ENCODE data around the gene GABRB3. TPM values are rescaled to one million over a fixed set of nuclear protein-coding genes. Genes with fewer than 3 reads are reported as not detected.

GABRB3 gene
- total RNA-seq, 3 donors from 2014 or later: 0.52 to 3.2 (median 3.1) TPM

GRCh38 chr15:26623071-26623470, 149.8 kb downstream of the GABRB3 start:
- no peak overlapping the region for H3K4me3 ChIP-seq
- intact Hi-C loops (cut with DNase I, micrococcal nuclease): no loop called here
- H3K36me3 ChIP-seq (ENCODE audit: low read depth): no peaks in the 10 kb centered on the region
- no peaks in the 10 kb centered on the region for H3K4me1 ChIP-seq (ENCODE audit: low read depth)
- no peak for TF ChIP-seq CTCF (IDR thresholded peaks at IDR 0.05)
- DNase-seq (no peak), ATAC-seq (no peak)
- peaks cover 61% of the 10 kb centered on the region for H3K9me3 ChIP-seq

- intact Hi-C loops (cut with DNase I, micrococcal nuclease): no loop called here
- ATAC-seq (no peak), DNase-seq (no peak)
- Histone ChIP-seq H3K36me3 (ENCODE audit: low read depth) (no peaks in the 10 kb centered on the region), H3K4me3 (no peak overlapping the region), H3K9me3 (peaks cover 56% of the 10 kb centered on the region), H3K4me1 (ENCODE audit: low read depth) (no peaks in the 10 kb centered on the region)
- TF ChIP-seq CTCF (IDR thresholded peaks at IDR 0.05): no peak
Measured at GRCh38 chr15:26621816-26622215, 151.1 kb downstream of the GABRB3 start.

GRCh38 chr15:26620528-26621458, 152.1 kb downstream of the GABRB3 start:
- Histone ChIP-seq H3K4me1 (ENCODE audit: low read depth) (no peaks in the 10 kb centered on the region), H3K9me3 (peaks cover 59% of the 10 kb centered on the region), H3K36me3 (ENCODE audit: low read depth) (no peaks in the 10 kb centered on the region), H3K4me3 (no peak overlapping the region)
- intact Hi-C loops (cut with DNase I, micrococcal nuclease): no loop called here
- DNase-seq (no peak), ATAC-seq (no peak)
- no peak for TF ChIP-seq CTCF (IDR thresholded peaks at IDR 0.05)

GRCh38 chr15:26615927-26616302, 157.0 kb downstream of the GABRB3 start:
- Histone ChIP-seq H3K36me3 (ENCODE audit: low read depth) (no peaks in the 10 kb centered on the region), H3K4me3 (no peak overlapping the region), H3K9me3 (peaks cover 57% of the 10 kb centered on the region), H3K4me1 (ENCODE audit: low read depth) (no peaks in the 10 kb centered on the region)
- TF ChIP-seq CTCF (IDR thresholded peaks at IDR 0.05): no peak
- intact Hi-C loops (cut with DNase I, micrococcal nuclease): no loop called here
- DNase-seq (no peak), ATAC-seq (no peak)

GRCh38 chr15:26615188-26615926, 157.5 kb downstream of the GABRB3 start:
- no peaks in the 10 kb centered on the region for H3K36me3 ChIP-seq (ENCODE audit: low read depth)
- DNase-seq: no peak
- no peak for TF ChIP-seq CTCF (IDR thresholded peaks at IDR 0.05)
- intact Hi-C loops (cut with DNase I, micrococcal nuclease): no loop called here
- H3K4me3 ChIP-seq: no peak overlapping the region
- H3K4me1 ChIP-seq (ENCODE audit: low read depth): no peaks in the 10 kb centered on the region
- H3K9me3 ChIP-seq: peaks cover 55% of the 10 kb centered on the region
- no peak for ATAC-seq
